Embryonic facial prominence (tissue), 1 donor: ENCODE measurements around the gene PHF2.

ENCODE experiments used
- DNase-seq: peaks from one replicate; pipeline ENCODE4 v3.0.0-alpha.2; 2016; ENCODE audit errors: extremely low spot score

PHF2 gene

GRCh38 chr9:93701494-93702218 is 125.3 kb downstream of the PHF2 start:
- no peak for DNase-seq

- DNase-seq: no peak
Observed at GRCh38 chr9:93702261-93702660, 125.9 kb downstream of the PHF2 start.

- DNase-seq: no peak
Observed at GRCh38 chr9:93708289-93708986, 132.1 kb downstream of the PHF2 start.

GRCh38 chr9:93708987-93709302 is 132.6 kb downstream of the PHF2 start:
- DNase-seq: no peak

GRCh38 chr9:93709600-93710369 is 133.4 kb downstream of the PHF2 start:
- no peak for DNase-seq

- no peak for DNase-seq
Observed at GRCh38 chr9:93710370-93710723, 134.0 kb downstream of the PHF2 start.

- no peak for DNase-seq
Observed at GRCh38 chr9:93711002-93711401, 134.6 kb downstream of the PHF2 start.

- no peak for DNase-seq
Observed at GRCh38 chr9:93712896-93713295, 136.5 kb downstream of the PHF2 start.

- no peak for DNase-seq
Observed at GRCh38 chr9:93713716-93714115, 137.3 kb downstream of the PHF2 start.

- no peak for DNase-seq
Observed at GRCh38 chr9:93721417-93721965, 145.1 kb downstream of the PHF2 start.

GRCh38 chr9:93724852-93725251 is 148.5 kb downstream of the PHF2 start:
- DNase-seq: no peak

- no peak for DNase-seq
Observed at GRCh38 chr9:93725382-93725781, 149.0 kb downstream of the PHF2 start.

GRCh38 chr9:93726147-93726546 is 149.8 kb downstream of the PHF2 start:
- DNase-seq: no peak
